Memory B cell (primary cell): ENCODE results near the gene DCDC1.
"Not testable (repeated sequence)": the region's sequence is repeated elsewhere in the genome, so short reads cannot be mapped to it uniquely, and the experiment has no call there.

Source experiments
- ATAC-seq: fragments of 150-1000 bp; cut with Tn5 transposase; 2 replicates; pipeline ENCODE4 v1.10.0; 2021; ENCODE audit warnings: low read depth, mild to moderate bottlenecking, moderate library complexity
- DNase-seq, 2 donors: peaks; one replicate each; pipeline ENCODE4 v3.0.0; 2022; ENCODE audit warnings: low spot score in 2 of 2
- H3K27ac Mint-ChIP-seq: one replicate; pipeline ENCODE4 v1.8.0; 2022; ENCODE audit warnings: mild to moderate bottlenecking, moderate library complexity, mixed read lengths
- H3K27me3 Mint-ChIP-seq: one replicate; pipeline ENCODE4 v1.8.0; 2022; ENCODE audit warnings: mixed read lengths
- H3K36me3 Mint-ChIP-seq: one replicate; pipeline ENCODE4 v1.8.0; 2022; ENCODE audit warnings: mild to moderate bottlenecking, mixed read lengths
- H3K4me1 Mint-ChIP-seq: one replicate; pipeline ENCODE4 v1.8.0; 2022; ENCODE audit warnings: mixed read lengths
- H3K4me3 Mint-ChIP-seq: one replicate; pipeline ENCODE4 v1.8.0; 2022; ENCODE audit warnings: mild to moderate bottlenecking, moderate library complexity, mixed read lengths
- H3K9me3 Mint-ChIP-seq: one replicate; pipeline ENCODE4 v1.8.0; 2022; ENCODE audit warnings: mixed read lengths

The DCDC1 gene

GRCh38 chr11:30990625-30991296 lies 378.8 kb downstream of the DCDC1 start:
- H3K27ac Mint-ChIP-seq: no peak overlapping the region
- no peak for ATAC-seq
- H3K27me3 Mint-ChIP-seq: no peaks in the 10 kb centered on the region
- H3K36me3 Mint-ChIP-seq: no peaks in the 10 kb centered on the region
- no peaks in the 10 kb centered on the region for H3K4me1 Mint-ChIP-seq
- no peaks in the 10 kb centered on the region for H3K9me3 Mint-ChIP-seq
- no peak for DNase-seq
- H3K4me3 Mint-ChIP-seq: no peak overlapping the region

GRCh38 chr11:30987819-30988218 lies 381.7 kb downstream of the DCDC1 start:
- no peaks in the 10 kb centered on the region for H3K36me3 Mint-ChIP-seq
- DNase-seq (no peak), ATAC-seq (no peak)
- H3K4me1 Mint-ChIP-seq: no peaks in the 10 kb centered on the region
- no peak overlapping the region for H3K4me3 Mint-ChIP-seq
- no peaks in the 10 kb centered on the region for H3K9me3 Mint-ChIP-seq
- H3K27me3 Mint-ChIP-seq: no peaks in the 10 kb centered on the region
- H3K27ac Mint-ChIP-seq: no peak overlapping the region

GRCh38 chr11:30985536-30985935 lies 384.0 kb downstream of the DCDC1 start:
- DNase-seq (no peak), ATAC-seq (no peak)
- Mint-ChIP-seq H3K4me1 (no peaks in the 10 kb centered on the region), H3K36me3 (no peaks in the 10 kb centered on the region), H3K27me3 (peaks cover 1% of the 10 kb centered on the region), H3K9me3 (peaks cover 1% of the 10 kb centered on the region), H3K4me3 (no peak overlapping the region), H3K27ac (no peak overlapping the region)

GRCh38 chr11:30984827-30985226 lies 384.7 kb downstream of the DCDC1 start:
- no peak overlapping the region for H3K27ac Mint-ChIP-seq
- peaks cover 3% of the 10 kb centered on the region for H3K9me3 Mint-ChIP-seq
- H3K27me3 Mint-ChIP-seq: peaks cover 1% of the 10 kb centered on the region
- no peaks in the 10 kb centered on the region for H3K4me1 Mint-ChIP-seq
- no peak overlapping the region for H3K4me3 Mint-ChIP-seq
- ATAC-seq (no peak), DNase-seq (no peak)
- H3K36me3 Mint-ChIP-seq: no peaks in the 10 kb centered on the region

GRCh38 chr11:30984442-30984816 lies 385.1 kb downstream of the DCDC1 start:
- ATAC-seq: no peak
- H3K27me3 Mint-ChIP-seq: peaks cover 1% of the 10 kb centered on the region
- H3K4me3 Mint-ChIP-seq: no peak overlapping the region
- no peak overlapping the region for H3K27ac Mint-ChIP-seq
- H3K4me1 Mint-ChIP-seq: no peaks in the 10 kb centered on the region
- DNase-seq: no peak
- peaks cover 3% of the 10 kb centered on the region for H3K9me3 Mint-ChIP-seq
- H3K36me3 Mint-ChIP-seq: no peaks in the 10 kb centered on the region

- Mint-ChIP-seq H3K4me3 (no peak overlapping the region), H3K9me3 (peaks cover 3% of the 10 kb centered on the region), H3K27ac (no peak overlapping the region), H3K36me3 (no peaks in the 10 kb centered on the region), H3K27me3 (peaks cover 1% of the 10 kb centered on the region), H3K4me1 (no peaks in the 10 kb centered on the region)
- ATAC-seq: no peak
- no peak for DNase-seq
Measured at GRCh38 chr11:30983776-30984441, 385.6 kb downstream of the DCDC1 start.

- no peaks in the 10 kb centered on the region for H3K4me1 Mint-ChIP-seq
- no peaks in the 10 kb centered on the region for H3K36me3 Mint-ChIP-seq
- peaks cover 1% of the 10 kb centered on the region for H3K27me3 Mint-ChIP-seq
- ATAC-seq: no peak
- no peak overlapping the region for H3K27ac Mint-ChIP-seq
- no peak for DNase-seq
- no peak overlapping the region for H3K4me3 Mint-ChIP-seq
- peaks cover 3% of the 10 kb centered on the region for H3K9me3 Mint-ChIP-seq
Measured at GRCh38 chr11:30983143-30983542, 386.4 kb downstream of the DCDC1 start.

- Mint-ChIP-seq H3K27me3 (no peaks in the 10 kb centered on the region), H3K4me1 (no peaks in the 10 kb centered on the region), H3K36me3 (no peaks in the 10 kb centered on the region), H3K27ac (no peak overlapping the region), H3K9me3 (peaks cover 9% of the 10 kb centered on the region), H3K4me3 (no peak overlapping the region)
- ATAC-seq: no peak
- no peak for DNase-seq
Measured at GRCh38 chr11:30967579-30967978, 402.0 kb downstream of the DCDC1 start.

GRCh38 chr11:30960387-30960992 lies 409.0 kb downstream of the DCDC1 start:
- Mint-ChIP-seq H3K36me3 (no peaks in the 10 kb centered on the region), H3K4me1 (no peaks in the 10 kb centered on the region), H3K27me3 (no peaks in the 10 kb centered on the region), H3K9me3 (peaks cover 6% of the 10 kb centered on the region), H3K27ac (no peak overlapping the region), H3K4me3 (no peak overlapping the region)
- ATAC-seq: no peak
- no peak for DNase-seq

- Mint-ChIP-seq H3K4me1 (no peaks in the 10 kb centered on the region), H3K9me3 (peaks cover 8% of the 10 kb centered on the region), H3K27ac (no peak overlapping the region), H3K4me3 (no peak overlapping the region), H3K36me3 (no peaks in the 10 kb centered on the region), H3K27me3 (no peaks in the 10 kb centered on the region)
- no peak for ATAC-seq
- no peak for DNase-seq
Measured at GRCh38 chr11:30956751-30957150, 412.8 kb downstream of the DCDC1 start.

- H3K4me1 Mint-ChIP-seq: no peaks in the 10 kb centered on the region
- no peaks in the 10 kb centered on the region for H3K27me3 Mint-ChIP-seq
- H3K36me3 Mint-ChIP-seq: no peaks in the 10 kb centered on the region
- ATAC-seq: no peak
- peaks cover 6% of the 10 kb centered on the region for H3K9me3 Mint-ChIP-seq
- DNase-seq: no peak
- H3K4me3 Mint-ChIP-seq: no peak overlapping the region
- no peak overlapping the region for H3K27ac Mint-ChIP-seq
Measured at GRCh38 chr11:30949838-30950237, 419.7 kb downstream of the DCDC1 start.

GRCh38 chr11:30947715-30948114 lies 421.8 kb downstream of the DCDC1 start:
- H3K27ac Mint-ChIP-seq, H3K27me3 Mint-ChIP-seq, H3K4me1 Mint-ChIP-seq, DNase-seq, H3K36me3 Mint-ChIP-seq, H3K9me3 Mint-ChIP-seq, ATAC-seq, H3K4me3 Mint-ChIP-seq: not testable (repeated sequence)

GRCh38 chr11:30938810-30939209 lies 430.7 kb downstream of the DCDC1 start:
- H3K36me3 Mint-ChIP-seq: no peaks in the 10 kb centered on the region
- peaks cover 6% of the 10 kb centered on the region for H3K9me3 Mint-ChIP-seq
- H3K4me1 Mint-ChIP-seq: no peaks in the 10 kb centered on the region
- no peaks in the 10 kb centered on the region for H3K27me3 Mint-ChIP-seq
- no peak overlapping the region for H3K27ac Mint-ChIP-seq
- no peak for ATAC-seq
- no peak for DNase-seq
- H3K4me3 Mint-ChIP-seq: no peak overlapping the region

GRCh38 chr11:30938171-30938570 lies 431.4 kb downstream of the DCDC1 start:
- Mint-ChIP-seq H3K9me3 (peaks cover 6% of the 10 kb centered on the region), H3K4me3 (no peak overlapping the region), H3K36me3 (no peaks in the 10 kb centered on the region), H3K27ac (no peak overlapping the region), H3K4me1 (no peaks in the 10 kb centered on the region), H3K27me3 (no peaks in the 10 kb centered on the region)
- DNase-seq: no peak
- no peak for ATAC-seq

- Mint-ChIP-seq H3K4me3 (no peak overlapping the region), H3K36me3 (no peaks in the 10 kb centered on the region), H3K27ac (no peak overlapping the region), H3K4me1 (no peaks in the 10 kb centered on the region), H3K27me3 (no peaks in the 10 kb centered on the region), H3K9me3 (peaks cover 6% of the 10 kb centered on the region)
- ATAC-seq: no peak
- DNase-seq: no peak
Measured at GRCh38 chr11:30936491-30936890, 433.0 kb downstream of the DCDC1 start.
